Activated CD4-positive, alpha-beta T cell treated with anti-CD3 and anti-CD28 coated beads, Interleukin-2, amount 10 ng/mL, durations not matched to agents 7 days and 5 days (primary cell): ENCODE data around the gene KRTAP5-8. TPM values are rescaled to one million over a fixed set of nuclear protein-coding genes. Genes with fewer than 3 reads are reported as not detected.
"Not testable (repeated sequence)": the region's sequence is repeated elsewhere in the genome, so short reads cannot be mapped to it uniquely, and the experiment has no call there.

Source experiments
- CTCF ChIA-PET: fragments of 350-600 bp; sonication (Branson Sonifier 250); formaldehyde crosslinking; loops from one replicate; lab custom pipeline; 2021; ENCODE audit warnings: antibody characterized with exemption; lab: Charles Lee
- POLR2A ChIA-PET: fragments of 350-600 bp; sonication (Branson Sonifier 250); formaldehyde crosslinking; loops from one replicate; lab custom pipeline; 2021; ENCODE audit warnings: antibody characterized with exemption; lab: Charles Lee
- DNase-seq: peaks from one replicate; pipeline ENCODE4 v3.0.0-alpha.2; 2020
- H3K27ac Mint-ChIP-seq: one replicate; pipeline ENCODE4 v1.8.0; 2021; ENCODE audit warnings: mild to moderate bottlenecking, moderate library complexity, mixed read lengths
- H3K27me3 Mint-ChIP-seq: one replicate; pipeline ENCODE4 v1.8.0; 2021; ENCODE audit warnings: mixed read lengths
- H3K36me3 Mint-ChIP-seq: one replicate; pipeline ENCODE4 v1.8.0; 2021; ENCODE audit warnings: low read depth, mixed read lengths
- H3K4me1 Mint-ChIP-seq: one replicate; pipeline ENCODE4 v1.8.0; 2021; ENCODE audit warnings: mixed read lengths
- H3K4me3 Mint-ChIP-seq: one replicate; pipeline ENCODE4 v1.8.0; 2021; ENCODE audit warnings: mild to moderate bottlenecking, moderate library complexity, mixed read lengths
- H3K9me3 Mint-ChIP-seq: one replicate; pipeline ENCODE4 v1.8.0; 2021; ENCODE audit warnings: mixed read lengths
- total RNA-seq, 2 experiments: library from RNA; stranded (reverse); gene quantifications; one replicate each; pipeline ENCODE4 v1.2.3, GENCODE V29; 2021

Gene KRTAP5-8, protein sequence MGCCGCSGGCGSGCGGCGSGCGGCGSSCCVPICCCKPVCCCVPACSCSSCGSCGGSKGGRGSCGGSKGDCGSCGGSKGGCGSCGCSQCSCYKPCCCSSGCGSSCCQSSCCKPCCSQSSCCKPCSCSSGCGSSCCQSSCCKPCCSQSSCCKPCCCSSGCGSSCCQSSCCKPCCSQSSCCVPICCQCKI
- under 1 TPM in 1 of 2 experiments, not detected in 1; 0.17 TPM for total RNA-seq

- POLR2A ChIA-PET, H3K4me1 Mint-ChIP-seq, H3K27ac Mint-ChIP-seq, H3K9me3 Mint-ChIP-seq, H3K36me3 Mint-ChIP-seq, H3K27me3 Mint-ChIP-seq, CTCF ChIA-PET, H3K4me3 Mint-ChIP-seq, DNase-seq: not testable (repeated sequence)
Measured at GRCh38 chr11:71537977-71538665, at the start of gene KRTAP5-8. Gene KRTAP5-8 (plus strand): TSS chr11:71538025. CDS start chr11:71538056, 31 bp downstream.

DNA sequence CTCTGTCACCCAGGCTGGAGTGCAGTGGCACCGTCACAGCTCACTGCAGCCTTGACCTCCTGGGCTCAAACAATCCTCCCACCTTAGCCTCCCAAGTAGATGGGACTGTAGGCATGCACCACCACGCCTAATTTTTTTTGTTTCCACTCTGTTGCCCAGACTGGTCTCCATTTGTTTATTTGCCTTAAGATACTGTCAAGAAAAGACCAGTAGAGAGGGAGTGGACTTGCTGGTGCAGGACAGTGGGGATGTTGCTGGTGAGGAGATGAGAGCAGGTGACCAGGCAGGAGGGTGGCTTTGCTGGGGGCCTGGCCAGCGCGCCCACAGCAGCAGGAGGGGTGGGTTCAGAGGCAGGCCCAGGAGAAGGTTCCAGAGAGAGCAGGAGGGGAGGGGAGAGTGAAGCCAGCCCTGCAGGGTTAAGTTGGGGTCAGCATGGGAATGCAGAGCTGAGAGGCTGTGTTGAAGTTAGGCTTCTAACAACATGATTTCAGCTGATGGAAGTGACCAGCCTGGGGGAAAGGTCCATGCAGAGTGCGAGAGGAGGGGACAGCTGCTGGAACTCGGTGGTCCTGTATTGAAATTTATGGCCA is 49.0 kb upstream of the KRTAP5-8 start:
- peaks cover 47% of the 10 kb centered on the region for H3K36me3 Mint-ChIP-seq
- H3K4me1 Mint-ChIP-seq, result peaks cover 13% of the 10 kb centered on the region
- ChIA-PET POLR2A (no interaction called here), CTCF (no interaction called here)
- H3K27me3 Mint-ChIP-seq, result no peaks in the 10 kb centered on the region
- peak overlapping the region; percentile 72 for H3K27ac Mint-ChIP-seq
- H3K9me3 Mint-ChIP-seq, result no peaks in the 10 kb centered on the region
- no peak overlapping the region for H3K4me3 Mint-ChIP-seq
- DNase-seq, result no peak

GRCh38 chr11:71489311-71490043 is 48.3 kb upstream of the KRTAP5-8 start:
- H3K9me3 Mint-ChIP-seq, result no peaks in the 10 kb centered on the region
- peaks cover 47% of the 10 kb centered on the region for H3K36me3 Mint-ChIP-seq
- POLR2A ChIA-PET, result no interaction called here
- no peak for DNase-seq
- H3K4me3 Mint-ChIP-seq, result no peak overlapping the region
- H3K4me1 Mint-ChIP-seq, result peaks cover 13% of the 10 kb centered on the region
- CTCF ChIA-PET, result no interaction called here
- H3K27me3 Mint-ChIP-seq, result no peaks in the 10 kb centered on the region
- H3K27ac Mint-ChIP-seq, result peak overlapping the region; percentile 55

- no peaks in the 10 kb centered on the region for H3K9me3 Mint-ChIP-seq
- CTCF ChIA-PET, result no interaction called here
- H3K27me3 Mint-ChIP-seq, result no peaks in the 10 kb centered on the region
- peaks cover 51% of the 10 kb centered on the region for H3K36me3 Mint-ChIP-seq
- no peak overlapping the region for H3K27ac Mint-ChIP-seq
- no peak overlapping the region for H3K4me3 Mint-ChIP-seq
- POLR2A ChIA-PET, result no interaction called here
- no peak for DNase-seq
- H3K4me1 Mint-ChIP-seq, result peaks cover 13% of the 10 kb centered on the region
Measured at GRCh38 chr11:71490044-71490730, 47.6 kb upstream of the KRTAP5-8 start.

DNA sequence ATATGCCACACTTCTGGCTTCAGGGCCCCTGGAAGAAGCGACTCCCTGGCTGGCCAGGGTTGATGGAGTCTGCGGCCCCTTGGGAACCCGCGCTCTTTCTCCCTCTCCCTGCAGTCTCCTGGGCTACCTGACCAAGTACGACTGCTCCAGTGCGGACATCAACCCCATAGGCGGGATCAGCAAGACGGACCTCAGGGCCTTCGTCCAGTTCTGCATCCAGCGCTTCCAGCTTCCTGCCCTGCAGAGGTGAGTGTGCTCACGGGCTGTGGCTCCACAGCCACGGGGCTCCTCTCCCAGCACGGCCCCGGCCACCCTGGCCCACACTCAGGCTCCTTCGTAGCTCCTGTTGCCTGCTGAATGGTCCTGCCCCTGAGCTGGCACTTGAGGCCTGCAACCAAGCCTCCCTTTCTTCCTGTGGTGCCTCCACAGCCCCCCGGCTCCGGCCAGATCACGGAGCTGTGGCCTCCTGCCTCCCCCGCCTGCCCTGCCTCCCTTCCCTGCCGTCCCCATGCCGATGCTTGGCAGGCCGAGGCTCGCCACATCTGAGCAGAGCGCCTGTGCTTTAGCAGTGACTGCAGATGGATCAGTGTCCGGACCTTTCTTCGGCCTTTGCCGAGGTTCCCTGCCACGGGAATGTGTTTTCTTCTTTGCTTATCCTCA is 47.0 kb upstream of the KRTAP5-8 start:
- no peak for DNase-seq
- ChIA-PET POLR2A (no interaction called here), CTCF (no interaction called here)
- no peak overlapping the region for H3K27ac Mint-ChIP-seq
- no peaks in the 10 kb centered on the region for H3K27me3 Mint-ChIP-seq
- no peaks in the 10 kb centered on the region for H3K9me3 Mint-ChIP-seq
- peaks cover 13% of the 10 kb centered on the region for H3K4me1 Mint-ChIP-seq
- H3K36me3 Mint-ChIP-seq, result peaks cover 52% of the 10 kb centered on the region
- no peak overlapping the region for H3K4me3 Mint-ChIP-seq

GRCh38 chr11:71491531-71491930 is 46.3 kb upstream of the KRTAP5-8 start:
- no peaks in the 10 kb centered on the region for H3K9me3 Mint-ChIP-seq
- POLR2A ChIA-PET, result no interaction called here
- H3K4me3 Mint-ChIP-seq, result no peak overlapping the region
- H3K27me3 Mint-ChIP-seq, result no peaks in the 10 kb centered on the region
- CTCF ChIA-PET, result interaction anchor here (2.0 kb wide), 1 partner anchor 15 kb away, joined by 5 read pairs; no protein-coding TSS in a partner anchor
- peaks cover 50% of the 10 kb centered on the region for H3K36me3 Mint-ChIP-seq
- peaks cover 13% of the 10 kb centered on the region for H3K4me1 Mint-ChIP-seq
- DNase-seq, result no peak
- no peak overlapping the region for H3K27ac Mint-ChIP-seq

DNA sequence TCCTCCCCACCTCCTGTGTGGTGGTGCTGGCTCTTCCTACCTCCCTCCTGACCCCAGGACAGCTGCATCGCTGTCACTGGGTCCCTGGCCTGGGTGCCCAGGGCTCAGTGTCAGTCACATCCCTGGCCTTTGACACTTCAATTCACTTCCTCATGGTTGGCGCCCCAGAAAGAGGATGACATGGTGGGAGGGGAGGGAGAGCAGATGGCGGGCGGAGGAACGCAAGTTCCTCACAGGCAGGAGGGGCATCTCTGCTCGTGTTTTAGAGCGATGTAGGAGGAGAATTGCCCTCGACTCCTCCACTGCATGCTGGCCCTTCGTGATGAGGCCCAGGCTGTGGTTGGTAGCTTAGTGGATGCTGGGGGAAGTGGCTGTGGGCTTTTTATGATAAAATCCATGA is 45.9 kb upstream of the KRTAP5-8 start:
- Mint-ChIP-seq H3K4me3 (no peak overlapping the region), H3K4me1 (peaks cover 13% of the 10 kb centered on the region), H3K27ac (no peak overlapping the region), H3K9me3 (no peaks in the 10 kb centered on the region), H3K27me3 (no peaks in the 10 kb centered on the region), H3K36me3 (peaks cover 52% of the 10 kb centered on the region)
- ChIA-PET POLR2A (no interaction called here), CTCF (interaction anchor here (2.0 kb wide), 1 partner anchor 15 kb away, joined by 5 read pairs; no protein-coding TSS in a partner anchor)
- DNase-seq, result no peak

DNA sequence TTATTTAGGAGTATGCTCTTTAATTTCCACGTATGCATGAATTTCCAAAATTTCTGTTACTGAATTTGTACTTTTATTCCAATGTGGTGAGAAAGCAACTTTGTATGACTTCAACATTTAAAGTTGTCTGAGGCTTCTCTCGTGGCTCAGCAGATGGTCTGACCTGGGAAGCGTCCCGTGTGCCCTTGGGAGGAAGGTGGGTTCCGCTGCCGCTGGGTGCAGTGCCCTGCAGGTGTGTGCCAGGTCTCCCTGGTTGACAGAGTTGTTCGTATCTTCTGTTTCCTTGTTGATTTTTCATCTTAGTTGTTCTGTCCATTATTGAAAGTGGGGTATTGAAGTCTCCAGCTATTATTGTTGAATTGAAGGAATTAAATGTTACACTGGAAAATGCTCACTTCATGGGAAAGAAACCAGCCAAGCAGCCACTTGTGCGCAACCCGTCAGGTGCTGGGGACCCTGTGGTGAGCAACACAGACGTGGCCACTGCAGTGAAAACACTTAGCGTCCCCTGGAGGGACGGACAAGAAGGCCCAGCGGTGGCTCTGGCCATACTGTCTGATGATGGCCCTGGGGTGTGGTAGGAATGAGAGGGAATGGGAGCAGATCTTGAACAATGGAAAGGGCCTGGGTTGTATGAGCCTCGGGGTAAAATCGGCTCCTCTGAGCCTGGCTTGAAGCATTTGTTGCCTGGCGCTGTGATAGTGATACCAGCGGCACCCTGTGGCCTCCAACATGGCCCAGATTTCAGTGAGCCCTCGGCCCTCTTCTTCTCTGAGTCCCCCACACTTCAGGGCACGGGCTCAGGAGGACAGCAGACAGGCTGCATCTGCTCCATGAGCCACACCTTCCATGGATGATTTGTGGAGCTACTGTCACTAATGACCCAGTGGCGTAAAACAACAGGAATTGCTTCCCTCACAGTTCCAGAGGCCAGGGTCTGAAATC is 42.3 kb upstream of the KRTAP5-8 start:
- peaks cover 7% of the 10 kb centered on the region for H3K4me1 Mint-ChIP-seq
- ChIA-PET POLR2A (no interaction called here), CTCF (no interaction called here)
- H3K27me3 Mint-ChIP-seq, result no peaks in the 10 kb centered on the region
- no peak overlapping the region for H3K4me3 Mint-ChIP-seq
- H3K36me3 Mint-ChIP-seq, result peaks cover 73% of the 10 kb centered on the region
- no peak for DNase-seq
- H3K27ac Mint-ChIP-seq, result no peak overlapping the region
- H3K9me3 Mint-ChIP-seq, result no peaks in the 10 kb centered on the region

GRCh38 chr11:71496421-71496820 is 41.4 kb upstream of the KRTAP5-8 start:
- no peak for DNase-seq
- Mint-ChIP-seq H3K4me1 (peaks cover 7% of the 10 kb centered on the region), H3K9me3 (no peaks in the 10 kb centered on the region), H3K36me3 (peaks cover 78% of the 10 kb centered on the region), H3K27me3 (no peaks in the 10 kb centered on the region), H3K4me3 (no peak overlapping the region), H3K27ac (no peak overlapping the region)
- CTCF ChIA-PET, result no interaction called here
- POLR2A ChIA-PET, result no interaction called here

GRCh38 chr11:71498091-71498490 is 39.7 kb upstream of the KRTAP5-8 start:
- peaks cover 63% of the 10 kb centered on the region for H3K36me3 Mint-ChIP-seq
- H3K27ac Mint-ChIP-seq, result no peak overlapping the region

GRCh38 chr11:71499125-71499524 is 38.7 kb upstream of the KRTAP5-8 start:
- no peak overlapping the region for H3K27ac Mint-ChIP-seq
- POLR2A ChIA-PET, result no interaction called here
- CTCF ChIA-PET, result no interaction called here
- DNase-seq, result no peak
- no peak overlapping the region for H3K4me3 Mint-ChIP-seq
- peaks cover 7% of the 10 kb centered on the region for H3K4me1 Mint-ChIP-seq
- H3K9me3 Mint-ChIP-seq, result no peaks in the 10 kb centered on the region
- no peaks in the 10 kb centered on the region for H3K27me3 Mint-ChIP-seq
- peaks cover 59% of the 10 kb centered on the region for H3K36me3 Mint-ChIP-seq

More at GRCh38 chr11:71498091-71498490, 39.7 kb upstream of the KRTAP5-8 start:
- POLR2A ChIA-PET, result no interaction called here
- CTCF ChIA-PET, result interaction anchor here (0.8 kb wide), 1 partner anchor 11 kb away, joined by 3 read pairs; no protein-coding TSS in a partner anchor
- no peaks in the 10 kb centered on the region for H3K9me3 Mint-ChIP-seq
- no peaks in the 10 kb centered on the region for H3K27me3 Mint-ChIP-seq
- no peak for DNase-seq
- no peak overlapping the region for H3K4me3 Mint-ChIP-seq
- peaks cover 7% of the 10 kb centered on the region for H3K4me1 Mint-ChIP-seq
